ENCODE results near the gene ELOVL2. TPM values are rescaled to one million over a fixed set of nuclear protein-coding genes. Genes with fewer than 3 reads are reported as not detected.

ELOVL2 gene
- total and polyA plus RNA-seq, 7 donors: 0.16 to 0.83 (median 0.41) TPM; not detected in 2

DNA sequence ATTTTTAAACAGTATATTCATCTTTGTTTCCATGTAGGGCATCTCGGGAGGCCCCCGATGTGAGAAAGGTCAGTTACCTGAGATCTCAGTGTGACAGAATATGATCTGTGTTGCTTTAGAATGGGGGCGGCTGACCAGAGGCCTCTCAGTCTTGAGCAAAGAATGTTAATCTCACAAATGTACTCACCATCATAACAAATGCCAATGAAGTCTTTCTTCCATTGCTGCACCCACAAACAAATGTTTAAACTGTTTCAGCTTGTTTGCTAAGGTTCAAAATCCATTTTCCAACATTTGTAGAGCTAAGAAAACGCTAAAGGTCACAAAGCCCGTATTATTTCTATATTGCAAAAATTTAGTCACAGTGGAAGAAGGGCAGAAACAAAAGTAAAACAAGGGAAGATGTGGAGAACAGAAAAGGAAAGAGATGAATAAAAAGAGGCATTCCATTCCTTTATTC is 31.8 kb downstream of the ELOVL2 start:
- TF ChIP-seq, protein P1, sequence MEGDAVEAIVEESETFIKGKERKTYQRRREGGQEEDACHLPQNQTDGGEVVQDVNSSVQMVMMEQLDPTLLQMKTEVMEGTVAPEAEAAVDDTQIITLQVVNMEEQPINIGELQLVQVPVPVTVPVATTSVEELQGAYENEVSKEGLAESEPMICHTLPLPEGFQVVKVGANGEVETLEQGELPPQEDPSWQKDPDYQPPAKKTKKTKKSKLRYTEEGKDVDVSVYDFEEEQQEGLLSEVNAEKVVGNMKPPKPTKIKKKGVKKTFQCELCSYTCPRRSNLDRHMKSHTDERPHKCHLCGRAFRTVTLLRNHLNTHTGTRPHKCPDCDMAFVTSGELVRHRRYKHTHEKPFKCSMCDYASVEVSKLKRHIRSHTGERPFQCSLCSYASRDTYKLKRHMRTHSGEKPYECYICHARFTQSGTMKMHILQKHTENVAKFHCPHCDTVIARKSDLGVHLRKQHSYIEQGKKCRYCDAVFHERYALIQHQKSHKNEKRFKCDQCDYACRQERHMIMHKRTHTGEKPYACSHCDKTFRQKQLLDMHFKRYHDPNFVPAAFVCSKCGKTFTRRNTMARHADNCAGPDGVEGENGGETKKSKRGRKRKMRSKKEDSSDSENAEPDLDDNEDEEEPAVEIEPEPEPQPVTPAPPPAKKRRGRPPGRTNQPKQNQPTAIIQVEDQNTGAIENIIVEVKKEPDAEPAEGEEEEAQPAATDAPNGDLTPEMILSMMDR (IDR thresholded peaks at IDR 0.05): no peak
- TF ChIP-seq POLR2AphosphoS5 (IDR thresholded peaks at IDR 0.05): no peak
- TF ChIP-seq POLR2A (IDR thresholded peaks at IDR 0.05): no peak
- TF ChIP-seq EP300 (IDR thresholded peaks at IDR 0.05): no peak
- H3K4me3 ChIP-seq: no peak overlapping the region
- no peak overlapping the region for H3K27ac ChIP-seq
- intact Hi-C loops (cut with DNase I): no loop called here
- H3K36me3 ChIP-seq: no peaks in the 10 kb centered on the region
- DNase-seq: no peak
- no peaks in the 10 kb centered on the region for H3K9me3 ChIP-seq
- 34 to 62% methylated on average over 5 of the region's 5 CpGs for WGBS, 2 donors
- no peaks in the 10 kb centered on the region for H3K4me1 ChIP-seq
- peaks cover 0 to 3% (median 0%) of the 10 kb centered on the region in 3 donors for H3K27me3 ChIP-seq

DNA sequence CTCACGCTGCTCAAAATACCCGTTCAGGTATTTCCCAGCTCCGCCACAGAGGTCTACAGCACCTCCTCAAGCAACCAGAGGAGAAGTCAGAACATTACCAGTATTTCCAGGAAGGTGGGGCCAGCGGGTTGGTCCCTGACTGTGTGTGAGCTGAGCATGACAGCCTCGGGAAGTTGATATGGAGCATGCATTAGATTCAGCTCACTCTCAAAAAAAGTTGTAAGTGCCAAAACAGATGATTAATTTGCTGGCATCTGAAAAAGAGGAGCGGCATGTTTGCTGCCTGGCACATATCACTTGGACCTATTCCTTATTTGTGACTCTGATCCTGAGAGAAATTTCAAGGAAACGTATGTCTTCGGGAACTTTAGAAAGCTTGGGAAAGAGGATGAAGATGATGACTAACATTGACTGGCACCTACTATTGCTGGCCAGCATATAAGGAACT is 32.3 kb downstream of the ELOVL2 start:
- H3K4me1 ChIP-seq: no peaks in the 10 kb centered on the region
- peaks cover 0 to 3% (median 0%) of the 10 kb centered on the region in 3 donors for H3K27me3 ChIP-seq
- WGBS, 2 donors: 29 to 57% methylated on average over 8 of the region's 8 CpGs
- H3K9me3 ChIP-seq: no peaks in the 10 kb centered on the region
- H3K36me3 ChIP-seq: no peaks in the 10 kb centered on the region
- no peak overlapping the region for H3K27ac ChIP-seq
- intact Hi-C loops (cut with DNase I): no loop called here
- TF ChIP-seq POLR2A (IDR thresholded peaks at IDR 0.05) (no peak), EP300 (IDR thresholded peaks at IDR 0.05) (no peak), POLR2AphosphoS5 (IDR thresholded peaks at IDR 0.05) (no peak)
- TF ChIP-seq, protein P1 (IDR thresholded peaks at IDR 0.05): no peak
- H3K4me3 ChIP-seq: no peak overlapping the region
- DNase-seq: no peak

DNA sequence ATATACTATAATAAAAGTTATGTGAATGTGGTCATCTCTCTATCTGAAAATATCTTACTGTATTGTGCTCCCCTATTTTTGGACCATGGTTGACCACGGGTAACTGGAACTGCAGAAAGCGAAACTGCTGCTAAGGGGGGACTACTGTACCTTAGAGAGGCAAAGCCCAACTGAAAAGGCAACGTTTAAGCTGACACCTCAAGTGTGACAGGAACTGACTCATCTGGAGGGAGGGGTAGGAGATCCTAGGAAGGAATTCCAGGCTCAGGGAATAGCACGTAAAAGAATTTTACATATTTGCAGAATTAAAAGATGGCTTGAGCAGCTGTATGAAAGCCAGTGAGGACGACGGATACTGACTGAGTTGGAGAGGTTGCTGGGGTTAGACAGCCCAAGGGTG is 34.8 kb downstream of the ELOVL2 start:
- intact Hi-C loops (cut with DNase I): no loop called here
- Histone ChIP-seq H3K36me3 (no peaks in the 10 kb centered on the region), H3K27me3 (peaks cover 0 to 3% (median 0%) of the 10 kb centered on the region in 3 donors), H3K4me1 (no peaks in the 10 kb centered on the region), H3K27ac (no peak overlapping the region), H3K4me3 (no peak overlapping the region), H3K9me3 (no peaks in the 10 kb centered on the region)
- DNase-seq: no peak
- WGBS, 2 donors: 70 to 75% methylated on average over 6 of the region's 6 CpGs
- TF ChIP-seq EP300 (IDR thresholded peaks at IDR 0.05) (no peak), POLR2AphosphoS5 (IDR thresholded peaks at IDR 0.05) (no peak), POLR2A (IDR thresholded peaks at IDR 0.05) (no peak)
- TF ChIP-seq, protein P1 (IDR thresholded peaks at IDR 0.05): no peak

DNA sequence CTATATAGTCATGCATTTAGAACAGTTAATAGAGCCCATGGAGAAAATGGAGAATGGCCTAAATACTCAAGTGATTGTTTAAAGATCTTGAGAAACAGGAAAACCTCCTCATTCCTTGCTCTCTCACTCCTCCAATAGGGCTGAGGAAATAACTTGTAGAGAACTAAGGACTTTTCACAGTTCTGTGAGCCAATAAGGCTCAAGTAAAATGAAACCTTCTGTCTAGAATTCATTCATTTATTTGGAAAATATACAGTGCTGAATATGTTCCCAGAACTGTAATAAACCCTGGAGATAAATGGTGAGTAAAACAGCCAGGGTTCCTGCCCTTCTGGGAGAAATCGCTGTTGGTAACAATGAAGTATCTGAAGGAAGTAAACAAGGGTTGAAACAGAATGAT is 35.3 kb downstream of the ELOVL2 start:
- H3K4me1 ChIP-seq: no peaks in the 10 kb centered on the region
- WGBS, 2 donors: 39 to 63% methylated on average over 1 of the region's 1 CpG
- intact Hi-C loops (cut with DNase I): no loop called here

More for the DNA sequence above, 35.3 kb downstream of the ELOVL2 start:
- no peak for DNase-seq
- Histone ChIP-seq H3K27me3 (peaks cover 0 to 3% (median 0%) of the 10 kb centered on the region in 3 donors), H3K9me3 (no peaks in the 10 kb centered on the region), H3K36me3 (no peaks in the 10 kb centered on the region), H3K4me3 (no peak overlapping the region), H3K27ac (no peak overlapping the region)
- no peak for TF ChIP-seq POLR2A (IDR thresholded peaks at IDR 0.05)
- no peak for TF ChIP-seq EP300 (IDR thresholded peaks at IDR 0.05)
- TF ChIP-seq, protein P1 (IDR thresholded peaks at IDR 0.05): no peak
- TF ChIP-seq POLR2AphosphoS5 (IDR thresholded peaks at IDR 0.05): no peak

All from sigmoid colon (tissue), 7 donors.